SK-N-SH (cell line): ENCODE data around the gene CDC25B.

Experiments
- CHD2 ChIP-seq: fragments of 150-350 bp; IDR thresholded peaks from 2 replicates; pipeline ENCODE4 v1.6.1; 2018; ENCODE audit warnings: low read length; ENCODE audit not compliant: partially characterized antibody
- EZH2phosphoT487 ChIP-seq: fragments of 200-600 bp; sonication (generic); IDR thresholded peaks from 2 replicates; pipeline ENCODE4 v1.6.1; 2017; ENCODE audit warnings: low read depth, mixed run types, mild to moderate bottlenecking, antibody characterized with exemption, moderate library complexity, borderline replicate concordance
- FOSL2 ChIP-seq: IDR thresholded peaks from 2 replicates; pipeline ENCODE4 v1.4.0; 2012; ENCODE audit warnings: low read depth, mild to moderate bottlenecking, moderate library complexity, borderline replicate concordance
- FOXM1 ChIP-seq: IDR thresholded peaks from 2 replicates; pipeline ENCODE4 v1.4.0; 2012; ENCODE audit warnings: low read depth, mild to moderate bottlenecking
- GATA2 ChIP-seq: sonication (generic); formaldehyde crosslinking; IDR thresholded peaks from 2 replicates; pipeline ENCODE4 v1.5.0; 2020; ENCODE audit warnings: mild to moderate bottlenecking, missing genetic modification reagents
- MXI1 ChIP-seq: IDR thresholded peaks from 2 replicates; pipeline ENCODE4 v1.6.1; 2012; ENCODE audit warnings: mild to moderate bottlenecking, low read depth, low read length, improper control_type of control experiment
- POLR2AphosphoS5 ChIP-seq: IDR thresholded peaks from 2 replicates; pipeline ENCODE4 v1.6.1; 2012; ENCODE audit warnings: low read depth, low read length
- RAD21 ChIP-seq: IDR thresholded peaks from 2 replicates; pipeline ENCODE4 v1.6.1; 2012; ENCODE audit warnings: mild to moderate bottlenecking, low read length
- RCOR1 ChIP-seq: fragments of 150-350 bp; IDR thresholded peaks from 2 replicates; pipeline ENCODE4 v1.6.1; 2017; ENCODE audit warnings: antibody characterized with exemption, low read length
- TAF1 ChIP-seq: IDR thresholded peaks from 2 replicates; pipeline ENCODE4 v1.6.1; 2012; ENCODE audit warnings: low read depth, mild to moderate bottlenecking, low read length, moderate library complexity, borderline replicate concordance
- YY1 ChIP-seq: IDR thresholded peaks from 2 replicates; pipeline ENCODE4 v1.4.0; 2012; ENCODE audit warnings: low read depth, mild to moderate bottlenecking
- TF ChIP-seq, protein P1 (sequence below): IDR thresholded peaks from 2 replicates; pipeline ENCODE4 v1.6.1; 2012; ENCODE audit warnings: mild to moderate bottlenecking, low read depth, low read length, moderate library complexity
- TF ChIP-seq, protein P2 (sequence below): fragments of 200-600 bp; sonication (generic); IDR thresholded peaks from 2 replicates; pipeline ENCODE4 v1.6.1; 2017; ENCODE audit warnings: antibody characterized with exemption, mild to moderate bottlenecking, moderate library complexity

DNA sequence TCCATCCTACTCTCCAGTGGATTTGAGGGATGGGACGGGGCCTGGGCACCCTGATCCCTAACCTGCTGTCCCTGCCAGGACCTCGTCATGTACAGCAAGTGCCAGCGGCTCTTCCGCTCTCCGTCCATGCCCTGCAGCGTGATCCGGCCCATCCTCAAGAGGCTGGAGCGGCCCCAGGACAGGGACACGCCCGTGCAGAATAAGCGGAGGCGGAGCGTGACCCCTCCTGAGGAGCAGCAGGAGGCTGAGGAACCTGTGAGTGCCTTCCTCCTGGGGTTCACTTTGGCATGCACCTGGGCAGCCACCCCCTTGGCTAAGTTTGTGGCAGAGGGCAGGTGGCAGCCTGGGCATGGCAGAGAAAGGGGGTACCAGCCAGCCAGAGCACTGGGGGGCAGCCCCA, 5.7 kb downstream of the CDC25B start:
- no peak for TF ChIP-seq POLR2AphosphoS5
- TF ChIP-seq, protein P1, sequence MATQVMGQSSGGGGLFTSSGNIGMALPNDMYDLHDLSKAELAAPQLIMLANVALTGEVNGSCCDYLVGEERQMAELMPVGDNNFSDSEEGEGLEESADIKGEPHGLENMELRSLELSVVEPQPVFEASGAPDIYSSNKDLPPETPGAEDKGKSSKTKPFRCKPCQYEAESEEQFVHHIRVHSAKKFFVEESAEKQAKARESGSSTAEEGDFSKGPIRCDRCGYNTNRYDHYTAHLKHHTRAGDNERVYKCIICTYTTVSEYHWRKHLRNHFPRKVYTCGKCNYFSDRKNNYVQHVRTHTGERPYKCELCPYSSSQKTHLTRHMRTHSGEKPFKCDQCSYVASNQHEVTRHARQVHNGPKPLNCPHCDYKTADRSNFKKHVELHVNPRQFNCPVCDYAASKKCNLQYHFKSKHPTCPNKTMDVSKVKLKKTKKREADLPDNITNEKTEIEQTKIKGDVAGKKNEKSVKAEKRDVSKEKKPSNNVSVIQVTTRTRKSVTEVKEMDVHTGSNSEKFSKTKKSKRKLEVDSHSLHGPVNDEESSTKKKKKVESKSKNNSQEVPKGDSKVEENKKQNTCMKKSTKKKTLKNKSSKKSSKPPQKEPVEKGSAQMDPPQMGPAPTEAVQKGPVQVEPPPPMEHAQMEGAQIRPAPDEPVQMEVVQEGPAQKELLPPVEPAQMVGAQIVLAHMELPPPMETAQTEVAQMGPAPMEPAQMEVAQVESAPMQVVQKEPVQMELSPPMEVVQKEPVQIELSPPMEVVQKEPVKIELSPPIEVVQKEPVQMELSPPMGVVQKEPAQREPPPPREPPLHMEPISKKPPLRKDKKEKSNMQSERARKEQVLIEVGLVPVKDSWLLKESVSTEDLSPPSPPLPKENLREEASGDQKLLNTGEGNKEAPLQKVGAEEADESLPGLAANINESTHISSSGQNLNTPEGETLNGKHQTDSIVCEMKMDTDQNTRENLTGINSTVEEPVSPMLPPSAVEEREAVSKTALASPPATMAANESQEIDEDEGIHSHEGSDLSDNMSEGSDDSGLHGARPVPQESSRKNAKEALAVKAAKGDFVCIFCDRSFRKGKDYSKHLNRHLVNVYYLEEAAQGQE: no peak
- TF ChIP-seq, protein P2, sequence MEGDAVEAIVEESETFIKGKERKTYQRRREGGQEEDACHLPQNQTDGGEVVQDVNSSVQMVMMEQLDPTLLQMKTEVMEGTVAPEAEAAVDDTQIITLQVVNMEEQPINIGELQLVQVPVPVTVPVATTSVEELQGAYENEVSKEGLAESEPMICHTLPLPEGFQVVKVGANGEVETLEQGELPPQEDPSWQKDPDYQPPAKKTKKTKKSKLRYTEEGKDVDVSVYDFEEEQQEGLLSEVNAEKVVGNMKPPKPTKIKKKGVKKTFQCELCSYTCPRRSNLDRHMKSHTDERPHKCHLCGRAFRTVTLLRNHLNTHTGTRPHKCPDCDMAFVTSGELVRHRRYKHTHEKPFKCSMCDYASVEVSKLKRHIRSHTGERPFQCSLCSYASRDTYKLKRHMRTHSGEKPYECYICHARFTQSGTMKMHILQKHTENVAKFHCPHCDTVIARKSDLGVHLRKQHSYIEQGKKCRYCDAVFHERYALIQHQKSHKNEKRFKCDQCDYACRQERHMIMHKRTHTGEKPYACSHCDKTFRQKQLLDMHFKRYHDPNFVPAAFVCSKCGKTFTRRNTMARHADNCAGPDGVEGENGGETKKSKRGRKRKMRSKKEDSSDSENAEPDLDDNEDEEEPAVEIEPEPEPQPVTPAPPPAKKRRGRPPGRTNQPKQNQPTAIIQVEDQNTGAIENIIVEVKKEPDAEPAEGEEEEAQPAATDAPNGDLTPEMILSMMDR: no peak
- TF ChIP-seq RCOR1: no peak
- TF ChIP-seq MXI1: no peak
- no peak for TF ChIP-seq FOXM1
- no peak for TF ChIP-seq RAD21
- no peak for TF ChIP-seq FOSL2
- TF ChIP-seq YY1: no peak
- no peak for TF ChIP-seq GATA2
- TF ChIP-seq TAF1: no peak
- no peak for TF ChIP-seq CHD2
- TF ChIP-seq EZH2phosphoT487: no peak
